Naive thymus-derived CD8-positive, alpha-beta T cell (primary cell): Measurements from ENCODE around the gene SCAI. TPM values are rescaled to one million over a fixed set of nuclear protein-coding genes. Genes with fewer than 3 reads are reported as not detected.
"Not testable (repeated sequence)": the region's sequence is repeated elsewhere in the genome, so short reads cannot be mapped to it uniquely, and the experiment has no call there.

Experiments used
- ATAC-seq, 2 donors: fragments of 150-1000 bp; cut with Tn5 transposase in 1 of 2; sonication (Bioruptor Pico), chemical (Tn5 transposase) in 1 of 2; 1 replicate in 1 of 2; 2 replicates in 1 of 2; pipeline ENCODE4 v1.10.0; 2021; ENCODE audit warnings: mild to moderate bottlenecking in 2 of 2, moderate library complexity in 2 of 2
- POLR2A ChIA-PET: fragments of 350-600 bp; sonication (Branson Sonifier 250); formaldehyde crosslinking; loops from one replicate; lab custom pipeline; 2021; ENCODE audit warnings: antibody characterized with exemption; lab: Charles Lee
- DNase-seq, 10 donors: peaks; one replicate each; pipeline versions ENCODE4 v3.0.0 to v3.0.0-alpha.2; 2020 to 2022
- H3K27ac Mint-ChIP-seq, 10 donors: one replicate each; pipeline ENCODE4 v1.8.0; 2020 to 2022; ENCODE audit warnings: mild to moderate bottlenecking in 10 of 10, mixed read lengths in 10 of 10, moderate library complexity in 4 of 10, inconsistent platforms in 1 of 10
- H3K27me3 Mint-ChIP-seq, 5 donors: one replicate each; pipeline ENCODE4 v1.8.0; 2021 to 2022; ENCODE audit warnings: mixed read lengths in 5 of 5
- H3K36me3 Mint-ChIP-seq, 3 donors: one replicate each; pipeline ENCODE4 v1.8.0; 2020 to 2022; ENCODE audit warnings: mixed read lengths in 3 of 3, mild to moderate bottlenecking in 2 of 3, inconsistent platforms in 1 of 3
- H3K4me1 Mint-ChIP-seq, 4 donors: one replicate each; pipeline ENCODE4 v1.8.0; 2021 to 2022; ENCODE audit warnings: mixed read lengths in 4 of 4
- H3K4me3 Mint-ChIP-seq, 10 donors: one replicate each; pipeline ENCODE4 v1.8.0; 2020 to 2022; ENCODE audit warnings: mild to moderate bottlenecking in 10 of 10, mixed read lengths in 10 of 10, moderate library complexity in 6 of 10, inconsistent platforms in 1 of 10
- H3K9me3 Mint-ChIP-seq, 9 donors: one replicate each; pipeline ENCODE4 v1.8.0; 2020 to 2022; ENCODE audit warnings: mixed read lengths in 9 of 9, mild to moderate bottlenecking in 3 of 9, inconsistent platforms in 1 of 9, moderate library complexity in 1 of 9
- polyA plus RNA-seq, 3 donors: library from polyadenylated mRNA; unstranded; fragments of 300-500 nt; fragmentation: Illumina TruSeq; gene quantifications; one replicate each; pipeline ENCODE4 v1.2.3, GENCODE V29; 2021
- total RNA-seq, 8 experiments: library from RNA in 2 of 8; stranded (reverse) in 2 of 8; gene quantifications; one replicate each; pipeline ENCODE4 v1.2.3 and lab custom pipeline; 2021 to 2026

Gene SCAI
- total and polyA plus RNA-seq, 5 experiments from 2014 or later: 1.1 to 15.7 (median 3.9) TPM

DNA sequence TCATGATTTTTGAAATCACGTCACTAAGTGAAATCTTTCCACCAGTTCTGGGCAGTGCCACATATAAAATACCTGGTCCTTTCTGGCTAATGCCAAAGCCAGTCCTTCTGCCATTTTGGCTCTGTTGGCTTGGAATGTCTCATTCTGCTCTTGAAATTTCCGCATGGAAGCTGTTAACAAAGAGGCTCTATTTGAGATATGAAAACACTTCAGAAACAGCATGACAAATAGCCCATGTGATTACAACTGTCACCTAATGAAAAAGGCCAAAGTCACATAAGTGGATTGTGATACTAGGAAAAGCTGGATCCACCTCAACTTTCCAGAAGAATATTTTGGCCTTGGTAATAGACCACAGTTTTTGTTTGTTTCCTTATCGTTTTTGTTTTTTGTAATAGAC lies 215.2 kb downstream of the SCAI start:
- no peaks in the 10 kb centered on the region for H3K27me3 Mint-ChIP-seq
- H3K36me3 Mint-ChIP-seq: peaks cover 8 to 88% (median 58%) of the 10 kb centered on the region in 3 donors
- no peak overlapping the region for H3K27ac Mint-ChIP-seq
- DNase-seq: no peak
- peaks cover 0 to 8% (median 1%) of the 10 kb centered on the region in 4 donors for H3K4me1 Mint-ChIP-seq
- no peak for ATAC-seq
- H3K9me3 Mint-ChIP-seq: no peaks in the 10 kb centered on the region
- no peak overlapping the region for H3K4me3 Mint-ChIP-seq
- POLR2A ChIA-PET: no interaction called here

DNA sequence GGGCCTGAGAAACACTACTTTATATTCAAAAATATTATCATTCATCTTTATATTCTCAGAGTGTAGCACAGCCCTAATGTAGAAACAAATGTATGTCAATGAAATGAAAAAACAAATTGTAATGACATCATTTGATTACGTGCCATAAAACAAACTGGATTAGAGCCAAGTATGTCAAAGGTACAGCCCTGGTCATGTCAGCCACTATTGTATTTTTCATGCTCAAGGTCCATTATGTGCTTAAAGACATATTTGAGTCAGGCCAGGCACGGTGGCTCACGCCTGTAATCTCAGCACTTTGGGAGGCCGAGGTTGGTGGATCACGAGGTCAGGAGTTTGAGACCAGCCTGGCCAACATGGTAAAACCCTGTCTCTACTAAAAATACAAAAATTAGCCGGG lies 222.9 kb downstream of the SCAI start:
- H3K27me3 Mint-ChIP-seq, H3K9me3 Mint-ChIP-seq, H3K4me3 Mint-ChIP-seq, H3K27ac Mint-ChIP-seq, ATAC-seq, DNase-seq, H3K4me1 Mint-ChIP-seq: not testable (repeated sequence)
- POLR2A ChIA-PET: interaction anchor here (0.6 kb wide), 1 partner anchor 239 kb away, joined by 3 read pairs; no protein-coding TSS in a partner anchor
- peaks cover 5 to 83% (median 37%) of the 10 kb centered on the region in 3 donors for H3K36me3 Mint-ChIP-seq

DNA sequence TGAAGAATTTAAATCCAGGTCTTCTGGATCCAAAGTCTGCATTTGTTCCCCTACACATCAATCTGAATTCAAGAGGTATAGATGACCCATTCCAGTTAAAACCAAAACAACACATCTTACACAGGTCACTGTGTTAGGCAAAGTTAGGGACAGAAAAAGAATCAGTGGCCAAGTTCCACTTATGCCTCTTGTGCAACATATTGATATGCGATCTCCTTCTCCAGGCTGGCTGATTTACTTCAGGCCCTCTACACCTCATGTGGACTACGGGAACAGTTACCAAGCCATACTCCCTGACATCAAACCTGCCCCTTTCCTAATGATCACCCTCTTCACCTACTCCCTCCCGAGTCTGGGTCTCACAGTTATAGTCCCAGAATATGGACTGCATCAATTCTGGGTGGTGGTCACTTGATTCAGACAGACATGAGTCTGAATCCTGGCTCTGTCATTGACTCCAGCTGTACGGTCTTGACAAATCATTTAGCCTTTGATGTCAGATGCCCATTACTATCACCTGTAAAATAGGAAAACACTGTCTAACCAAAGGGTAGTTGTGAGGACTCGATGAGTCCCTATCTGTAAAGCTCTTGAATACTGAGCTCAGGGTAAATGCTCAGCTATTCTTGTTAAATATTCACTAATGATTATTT lies 228.4 kb downstream of the SCAI start:
- no peaks in the 10 kb centered on the region for H3K27me3 Mint-ChIP-seq
- ATAC-seq (no peak), DNase-seq (no peak)
- H3K36me3 Mint-ChIP-seq: peaks cover 26 to 84% (median 54%) of the 10 kb centered on the region in 3 donors
- no peaks in the 10 kb centered on the region for H3K9me3 Mint-ChIP-seq
- POLR2A ChIA-PET: no interaction called here
- H3K4me1 Mint-ChIP-seq: peaks cover 0 to 2% (median under 1%) of the 10 kb centered on the region in 4 donors
- H3K27ac Mint-ChIP-seq: no peak overlapping the region
- no peak overlapping the region for H3K4me3 Mint-ChIP-seq

DNA sequence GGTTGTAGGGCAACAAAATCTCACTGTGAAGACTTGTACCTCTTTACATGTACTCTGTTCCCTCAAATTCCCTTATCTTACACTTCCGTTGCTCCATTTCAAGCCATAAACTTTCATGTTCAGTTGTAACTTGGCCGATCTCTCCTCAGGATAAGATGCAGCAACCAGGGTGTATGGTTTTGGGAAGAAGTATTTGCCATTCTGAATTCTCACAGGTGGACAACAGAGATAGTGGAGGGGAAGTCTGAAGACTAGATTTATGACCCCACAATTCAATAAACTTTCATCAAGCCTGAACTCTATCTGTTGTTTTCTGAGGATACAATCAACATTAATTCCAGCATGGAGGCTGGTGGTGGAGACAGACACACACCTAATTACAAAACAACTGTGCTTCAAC lies 229.9 kb downstream of the SCAI start:
- Mint-ChIP-seq H3K27me3 (no peaks in the 10 kb centered on the region), H3K4me1 (peaks cover 0 to 2% (median under 1%) of the 10 kb centered on the region in 4 donors), H3K36me3 (peaks cover 26 to 78% (median 50%) of the 10 kb centered on the region in 3 donors), H3K9me3 (no peaks in the 10 kb centered on the region), H3K4me3 (no peak overlapping the region), H3K27ac (no peak overlapping the region)
- POLR2A ChIA-PET: no interaction called here
- DNase-seq: no peak
- no peak for ATAC-seq

DNA sequence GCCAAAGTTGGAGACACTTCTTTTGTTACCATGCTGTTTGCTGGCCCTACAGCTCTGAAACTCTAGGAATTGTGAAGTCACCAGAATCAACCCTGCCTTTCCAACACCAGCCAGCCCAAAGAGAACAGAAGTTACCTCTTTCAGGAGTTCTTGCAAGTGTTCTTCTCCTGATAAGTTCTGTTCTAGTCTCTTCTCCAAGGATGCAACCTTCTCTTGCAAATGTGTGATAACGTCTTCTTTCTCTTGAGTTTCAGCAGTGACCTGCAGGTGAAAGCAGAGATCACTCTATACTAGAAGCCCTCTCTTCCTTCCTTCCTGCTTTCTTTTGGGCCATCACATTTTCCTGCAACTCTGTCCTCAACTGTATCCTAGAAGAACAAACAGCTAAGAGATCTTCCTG lies 231.6 kb downstream of the SCAI start:
- POLR2A ChIA-PET: no interaction called here
- H3K4me3 Mint-ChIP-seq: no peak overlapping the region
- H3K4me1 Mint-ChIP-seq: peaks cover 0 to 2% (median under 1%) of the 10 kb centered on the region in 4 donors
- H3K27me3 Mint-ChIP-seq: no peaks in the 10 kb centered on the region
- DNase-seq (no peak), ATAC-seq (no peak)
- no peaks in the 10 kb centered on the region for H3K9me3 Mint-ChIP-seq
- H3K27ac Mint-ChIP-seq: no peak overlapping the region
- H3K36me3 Mint-ChIP-seq: peaks cover 21 to 81% (median 63%) of the 10 kb centered on the region in 3 donors

DNA sequence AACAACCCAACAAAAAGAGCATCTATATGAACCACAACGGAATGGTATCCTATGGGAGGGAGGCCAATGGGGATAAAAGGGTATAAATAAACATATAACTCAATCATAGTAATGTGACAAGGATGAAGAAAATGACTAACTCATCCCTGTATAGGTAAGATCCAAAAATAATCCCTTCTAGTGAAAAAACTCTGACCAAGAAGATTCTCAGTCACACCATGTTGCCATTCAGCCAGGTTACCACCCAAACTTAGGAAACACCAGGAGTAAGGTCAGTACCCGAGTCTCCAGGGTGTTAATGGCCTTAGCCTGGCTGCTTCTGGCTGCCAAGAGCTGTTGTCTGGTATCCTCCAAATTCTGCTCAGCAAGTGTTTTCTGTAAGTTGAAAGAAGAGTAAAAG lies 235.2 kb downstream of the SCAI start:
- H3K36me3 Mint-ChIP-seq: peaks cover 22 to 85% (median 53%) of the 10 kb centered on the region in 3 donors
- no peak for ATAC-seq
- no peak overlapping the region for H3K27ac Mint-ChIP-seq
- no peak overlapping the region for H3K4me3 Mint-ChIP-seq
- no peaks in the 10 kb centered on the region for H3K9me3 Mint-ChIP-seq
- peaks cover 0 to 1% (median 0%) of the 10 kb centered on the region in 4 donors for H3K4me1 Mint-ChIP-seq
- peaks cover 4 to 11% (median 8%) of the 10 kb centered on the region in 5 donors for H3K27me3 Mint-ChIP-seq
- POLR2A ChIA-PET: interaction anchor here (0.6 kb wide), 1 partner anchor 959 kb away, joined by 4 read pairs; no protein-coding TSS in a partner anchor
- DNase-seq: no peak

DNA sequence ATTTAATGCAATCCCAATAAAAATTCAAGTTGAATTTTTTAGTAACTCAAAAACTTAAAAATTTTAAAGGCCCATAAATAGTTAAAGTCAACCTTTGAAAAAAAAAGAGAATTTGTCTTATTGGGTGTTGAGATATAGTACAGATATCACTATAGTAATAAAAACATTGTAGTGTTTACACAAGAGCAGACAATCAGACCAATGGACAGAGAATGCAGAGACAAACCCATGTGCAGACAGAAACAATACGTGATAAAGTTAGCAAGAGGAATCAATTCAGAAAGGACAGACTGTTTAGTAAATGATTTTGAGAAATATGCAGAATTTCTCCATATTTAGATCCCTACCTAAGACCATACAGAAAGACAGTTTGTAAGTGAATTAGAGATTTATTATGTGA lies 236.4 kb downstream of the SCAI start:
- POLR2A ChIA-PET: no interaction called here
- peaks cover 4 to 18% (median 9%) of the 10 kb centered on the region in 5 donors for H3K27me3 Mint-ChIP-seq
- ATAC-seq (no peak), DNase-seq (no peak)
- peaks cover 26 to 85% (median 52%) of the 10 kb centered on the region in 3 donors for H3K36me3 Mint-ChIP-seq
- H3K27ac Mint-ChIP-seq: no peak overlapping the region
- no peak overlapping the region for H3K4me3 Mint-ChIP-seq
- peaks cover 0 to 1% (median 0%) of the 10 kb centered on the region in 4 donors for H3K4me1 Mint-ChIP-seq
- no peaks in the 10 kb centered on the region for H3K9me3 Mint-ChIP-seq

DNA sequence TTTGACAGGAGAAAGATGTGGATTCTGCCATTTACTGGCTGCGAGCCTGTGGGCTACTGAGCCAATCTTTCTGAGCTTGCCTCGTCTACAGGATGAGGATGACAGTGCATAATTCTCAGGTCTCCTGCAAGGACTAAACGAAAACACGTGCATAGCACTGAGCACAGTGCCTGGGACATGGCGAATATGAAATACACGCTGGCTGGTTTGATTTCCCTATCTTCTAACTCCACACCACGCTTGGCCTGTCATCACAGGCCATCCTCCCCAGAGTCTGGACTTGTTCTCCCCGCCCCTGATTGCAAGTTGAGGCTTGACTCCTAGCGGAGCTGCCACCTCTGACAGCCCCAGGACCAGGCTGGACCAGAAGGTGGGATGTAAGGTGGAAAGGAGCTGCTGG lies 243.5 kb downstream of the SCAI start:
- Mint-ChIP-seq H3K36me3 (peaks cover 20 to 77% (median 51%) of the 10 kb centered on the region in 3 donors), H3K4me1 (peaks cover 7 to 20% (median 17%) of the 10 kb centered on the region in 4 donors)
- POLR2A ChIA-PET: no interaction called here

DNA sequence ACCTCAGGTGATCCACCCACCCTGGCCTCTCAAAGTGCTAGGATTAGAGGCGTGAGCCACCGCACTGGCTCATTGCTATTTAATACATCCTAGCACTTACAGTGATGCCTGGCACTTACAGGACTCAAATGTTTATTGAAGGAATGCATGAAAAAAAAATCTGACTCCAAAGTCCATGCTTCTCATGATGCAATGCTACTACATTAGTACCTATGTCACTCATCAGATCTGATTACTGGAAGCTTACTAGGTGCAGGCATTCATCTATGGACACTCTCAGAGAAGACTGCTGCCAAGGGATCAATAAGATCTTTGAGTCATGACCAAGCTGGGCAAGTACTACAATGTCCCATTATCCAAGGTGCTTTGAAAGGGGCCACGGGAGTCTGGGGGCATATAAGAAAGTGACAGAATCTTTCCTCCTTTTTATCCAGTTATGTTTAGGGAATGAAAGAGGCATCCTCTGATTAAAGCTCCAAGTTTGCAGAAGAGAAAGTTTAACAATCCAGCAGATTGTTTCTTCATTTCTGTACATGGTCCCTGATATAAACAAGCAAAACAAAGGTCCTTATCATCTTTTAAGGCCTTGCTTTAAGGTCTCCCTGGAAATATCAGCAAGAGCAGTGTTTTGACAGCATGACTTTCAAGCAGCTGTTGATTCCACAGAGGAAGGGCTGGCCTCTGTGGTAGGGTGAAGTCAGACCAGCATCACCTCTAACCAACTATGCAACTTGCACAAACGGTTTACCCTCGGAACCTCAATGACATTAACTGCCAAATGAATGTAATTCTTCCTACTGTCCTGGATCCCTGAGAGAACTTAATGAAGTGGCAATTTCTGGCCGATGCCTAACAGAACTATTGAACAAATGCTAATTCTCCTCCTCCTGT lies 245.5 kb downstream of the SCAI start:
- POLR2A ChIA-PET: no interaction called here
- Mint-ChIP-seq H3K36me3 (peaks cover 22 to 81% (median 51%) of the 10 kb centered on the region in 3 donors), H3K4me3 (no peak overlapping the region), H3K4me1 (peaks cover 13 to 29% (median 25%) of the 10 kb centered on the region in 4 donors), H3K27ac (no peak overlapping the region), H3K9me3 (peaks cover 0 to 12% (median 0%) of the 10 kb centered on the region in 9 donors), H3K27me3 (peaks cover 0 to 14% (median 3%) of the 10 kb centered on the region in 5 donors)
- ATAC-seq (no peak), DNase-seq (no peak)

More for the DNA sequence above, 243.5 kb downstream of the SCAI start:
- Mint-ChIP-seq H3K27ac (no peak overlapping the region), H3K9me3 (peaks cover 0 to 10% (median 0%) of the 10 kb centered on the region in 9 donors), H3K27me3 (peaks cover 2 to 23% (median 9%) of the 10 kb centered on the region in 5 donors), H3K4me3 (no peak overlapping the region)
- no peak for ATAC-seq
- no peak for DNase-seq

DNA sequence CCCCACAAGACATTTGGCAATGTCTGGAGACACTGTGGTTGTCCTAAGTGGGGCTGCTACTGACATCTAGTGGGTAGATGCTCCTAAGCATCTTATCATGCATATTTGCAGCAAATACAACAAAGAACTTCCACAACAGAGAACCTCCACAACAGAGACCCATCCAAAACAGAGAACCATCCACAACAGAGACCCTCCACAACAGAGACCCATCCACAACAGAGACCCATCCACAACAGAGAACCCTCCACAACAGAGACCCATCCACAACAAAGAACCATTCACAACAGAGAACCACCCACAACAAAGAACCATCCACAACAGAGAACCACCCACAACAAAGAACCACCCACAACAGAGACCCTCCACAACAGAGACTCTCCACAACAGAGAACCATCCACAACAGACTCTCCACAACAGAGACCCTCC lies 248.6 kb downstream of the SCAI start:
- peak overlapping the region; percentile 54 to 99 (median 87) for H3K27ac Mint-ChIP-seq
- H3K9me3 Mint-ChIP-seq: peaks cover 0 to 12% (median 0%) of the 10 kb centered on the region in 9 donors
- H3K27me3 Mint-ChIP-seq: peaks cover 0 to 25% (median 10%) of the 10 kb centered on the region in 5 donors
- ATAC-seq: peak; percentile 97 to 98
- H3K4me1 Mint-ChIP-seq: peaks cover 13 to 31% (median 25%) of the 10 kb centered on the region in 4 donors
- POLR2A ChIA-PET: interaction anchor here (0.8 to 0.9 kb wide), 2 partner anchors 32 to 122 kb away, joined by 4 read pairs; no protein-coding TSS in a partner anchor
- peak overlapping the region in 6 of 10 donors; percentile 31 to 92 (median 87) for H3K4me3 Mint-ChIP-seq
- H3K36me3 Mint-ChIP-seq: peaks cover 32 to 85% (median 56%) of the 10 kb centered on the region in 3 donors
- DNase-seq: peak in 9 of 10 donors; percentile 28 to 89 (median 79)

DNA sequence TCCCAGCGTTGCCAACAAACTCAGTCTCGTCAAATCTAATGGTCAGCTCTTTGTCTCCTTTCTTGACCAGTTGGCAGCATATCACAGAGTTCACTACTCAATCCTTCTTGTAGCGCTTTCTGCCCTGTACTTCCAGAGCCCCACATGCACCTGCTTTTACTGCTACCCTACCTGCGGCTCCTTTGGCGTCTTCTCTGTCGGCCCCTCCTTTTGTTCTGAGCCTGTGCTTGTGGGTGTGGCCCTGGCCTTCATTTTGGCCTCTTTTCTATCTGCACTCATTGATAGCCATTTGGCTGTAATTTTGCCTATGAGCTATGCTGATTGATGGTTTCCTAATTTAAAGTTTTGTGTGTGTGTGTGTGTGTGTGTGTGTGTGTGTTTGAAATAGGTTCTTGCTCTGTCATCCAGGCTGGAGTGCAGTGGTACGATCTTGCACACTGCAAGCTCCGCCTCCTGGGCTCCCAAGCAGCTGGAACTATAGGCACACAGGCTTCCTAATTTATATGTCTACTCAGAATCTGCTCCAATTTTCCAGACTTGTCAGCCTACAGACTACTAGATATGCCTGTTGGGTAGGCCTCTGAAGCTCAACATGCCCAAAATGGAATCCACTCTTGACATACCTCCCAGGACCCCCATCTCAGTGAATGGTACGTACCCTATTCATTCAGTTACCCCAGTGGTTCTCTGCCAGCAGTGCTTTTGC lies 249.1 kb downstream of the SCAI start:
- H3K4me1 Mint-ChIP-seq: peaks cover 13 to 31% (median 27%) of the 10 kb centered on the region in 4 donors
- no peak for DNase-seq
- peaks cover 0 to 30% (median 14%) of the 10 kb centered on the region in 5 donors for H3K27me3 Mint-ChIP-seq
- peaks cover 0 to 12% (median 0%) of the 10 kb centered on the region in 9 donors for H3K9me3 Mint-ChIP-seq
- POLR2A ChIA-PET: interaction anchor here (0.6 to 0.9 kb wide), 3 partner anchors 32 to 276 kb away, joined by 3 to 4 read pairs (median 4); no protein-coding TSS in a partner anchor
- H3K4me3 Mint-ChIP-seq: peak overlapping the region in 1 of 10 donors; percentile 92
- ATAC-seq: no peak
- peaks cover 32 to 85% (median 58%) of the 10 kb centered on the region in 3 donors for H3K36me3 Mint-ChIP-seq
- H3K27ac Mint-ChIP-seq: peak overlapping the region in 6 of 10 donors; percentile 85 to 99 (median 87)
